GM10847 (cell line): ENCODE data around the gene ATP7B.

Source experiments
- POLR2A ChIP-seq: IDR thresholded peaks from 2 replicates; pipeline ENCODE4 v1.6.1; 2011; ENCODE audit not compliant: insufficient read length; ENCODE audit errors: extremely low read depth

Gene ATP7B

DNA sequence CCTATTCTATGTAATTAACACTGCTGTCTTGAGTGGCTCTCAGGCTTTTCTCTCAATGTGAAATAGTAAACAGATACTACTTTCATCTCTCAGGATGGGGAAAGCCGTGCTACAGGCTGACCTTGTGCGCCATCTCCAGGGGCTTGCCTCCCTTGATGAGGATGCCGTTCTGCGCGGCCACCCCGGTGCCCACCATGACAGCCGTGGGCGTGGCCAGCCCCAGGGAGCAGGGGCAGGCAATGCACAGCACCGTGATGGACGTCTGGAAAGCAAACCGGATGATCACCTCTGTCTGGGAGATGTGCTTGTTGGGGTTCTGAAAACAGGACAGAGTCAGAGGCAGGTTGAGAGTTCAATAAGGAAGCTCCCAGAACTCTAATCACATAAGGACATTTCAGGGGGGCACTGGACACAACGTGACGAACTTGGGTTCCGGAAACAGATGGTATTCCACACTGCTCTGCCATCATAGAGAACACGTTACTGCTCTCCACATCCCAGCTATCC is 65.0 kb downstream of the ATP7B start:
- TF ChIP-seq POLR2A: no peak

DNA sequence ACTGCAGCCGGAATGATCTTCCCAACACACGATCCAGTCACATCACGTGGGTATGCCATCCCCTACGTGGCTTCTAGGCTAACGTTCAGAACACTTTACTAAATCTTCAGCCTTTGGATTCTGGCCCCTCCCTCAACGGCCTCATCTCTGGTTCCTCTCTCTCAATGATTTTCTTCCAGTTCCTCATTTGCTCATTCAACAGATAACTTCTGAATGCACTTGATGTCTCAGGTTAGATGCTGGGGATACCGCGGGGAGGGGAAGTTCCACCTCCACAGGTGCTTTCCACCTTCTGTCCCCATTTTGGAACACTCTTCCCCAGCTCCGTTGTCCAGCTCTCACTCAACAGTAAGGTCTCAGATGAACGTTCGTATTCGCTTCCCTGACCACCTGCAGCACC is 66.1 kb downstream of the ATP7B start:
- no peak for TF ChIP-seq POLR2A

DNA sequence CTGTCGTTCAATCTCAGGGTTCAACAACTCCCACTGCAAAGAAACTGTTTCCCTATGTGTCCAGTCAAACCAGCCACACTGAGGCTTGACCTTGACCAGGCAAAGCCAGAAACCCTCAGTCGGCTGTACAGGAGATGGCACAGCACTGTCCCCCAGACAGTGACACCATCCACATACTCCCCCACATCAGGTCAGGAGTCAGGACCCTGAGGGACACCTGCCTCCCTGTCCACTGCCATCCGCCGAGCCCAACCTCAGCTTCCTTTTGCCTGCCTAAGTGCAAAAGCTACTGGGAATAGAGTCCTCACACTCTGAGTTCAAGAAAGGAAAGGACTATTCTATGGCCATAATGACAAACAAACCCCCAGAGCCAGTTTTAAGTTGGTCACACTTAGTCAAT is 66.8 kb downstream of the ATP7B start:
- no peak for TF ChIP-seq POLR2A

GRCh38 chr13:51943721-51944120 is 67.5 kb downstream of the ATP7B start:
- no peak for TF ChIP-seq POLR2A

DNA sequence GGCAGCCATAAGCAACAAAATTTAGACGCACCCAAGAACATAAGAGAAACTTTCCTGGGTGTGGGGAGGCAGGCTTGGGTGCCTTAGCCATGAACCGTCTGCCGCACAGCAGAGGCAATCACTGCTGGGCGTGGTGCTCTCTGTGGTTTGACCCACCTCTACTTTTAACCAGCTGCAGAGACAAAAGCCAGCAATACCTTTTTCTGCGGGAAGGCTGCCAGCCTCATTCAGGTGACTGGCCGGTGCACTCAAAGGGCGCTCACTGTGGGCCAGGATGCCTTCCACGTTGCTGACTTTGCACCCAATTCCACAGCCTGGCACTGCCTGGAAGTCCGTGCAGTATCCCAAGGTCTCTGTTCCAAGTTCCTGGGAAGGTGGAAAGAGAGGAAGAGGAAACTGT is 69.1 kb downstream of the ATP7B start:
- TF ChIP-seq POLR2A: no peak

- TF ChIP-seq POLR2A: no peak
These were observed 72.8 kb downstream of the ATP7B start for GRCh38 chr13:51938454-51938853.

DNA sequence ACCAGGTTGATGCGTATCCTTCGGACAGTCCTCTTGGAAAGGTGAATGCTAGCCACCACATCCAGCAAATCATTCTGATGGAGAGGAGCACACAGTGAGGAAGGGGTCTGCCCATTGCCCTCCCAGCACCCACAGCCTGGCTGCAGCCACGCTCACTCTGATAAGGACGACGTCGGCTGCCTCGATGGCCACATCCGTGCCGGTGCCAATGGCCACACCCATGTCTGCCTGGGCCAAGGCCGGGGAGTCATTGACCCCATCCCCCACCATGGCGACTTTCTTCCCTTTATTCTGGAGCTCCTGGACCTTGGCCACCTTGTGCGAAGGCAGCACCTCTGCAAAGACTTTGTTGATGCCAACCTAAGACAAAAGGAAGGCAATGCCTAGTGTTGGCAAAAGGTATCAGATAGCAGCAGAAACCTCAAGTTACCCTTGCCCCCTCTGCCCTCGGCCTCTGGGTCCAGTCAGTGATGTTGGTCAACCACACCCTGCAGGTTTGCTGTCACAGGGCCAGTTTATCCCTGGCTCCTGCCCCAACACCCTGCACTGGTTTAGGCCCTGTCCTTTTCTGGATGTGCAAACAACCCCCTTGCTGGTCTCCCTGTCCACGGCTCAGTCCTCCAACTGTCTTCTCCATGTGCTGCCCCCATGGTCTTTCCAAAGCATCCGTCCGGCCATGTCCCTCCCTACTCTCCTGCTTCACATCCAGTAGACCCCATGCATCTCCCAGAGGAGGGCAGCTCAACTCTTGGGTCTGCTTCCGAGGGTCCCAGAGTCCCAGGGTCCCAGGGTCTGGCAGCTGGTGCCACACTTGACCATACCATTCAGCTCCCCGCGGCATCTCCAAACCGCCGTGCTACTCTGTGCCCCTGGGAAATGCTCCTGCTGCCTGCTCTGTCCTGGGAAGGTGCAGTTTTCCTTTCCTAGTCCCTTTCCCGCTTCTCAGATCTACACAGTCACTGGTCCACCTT is 73.6 kb downstream of the ATP7B start:
- TF ChIP-seq POLR2A: no peak

DNA sequence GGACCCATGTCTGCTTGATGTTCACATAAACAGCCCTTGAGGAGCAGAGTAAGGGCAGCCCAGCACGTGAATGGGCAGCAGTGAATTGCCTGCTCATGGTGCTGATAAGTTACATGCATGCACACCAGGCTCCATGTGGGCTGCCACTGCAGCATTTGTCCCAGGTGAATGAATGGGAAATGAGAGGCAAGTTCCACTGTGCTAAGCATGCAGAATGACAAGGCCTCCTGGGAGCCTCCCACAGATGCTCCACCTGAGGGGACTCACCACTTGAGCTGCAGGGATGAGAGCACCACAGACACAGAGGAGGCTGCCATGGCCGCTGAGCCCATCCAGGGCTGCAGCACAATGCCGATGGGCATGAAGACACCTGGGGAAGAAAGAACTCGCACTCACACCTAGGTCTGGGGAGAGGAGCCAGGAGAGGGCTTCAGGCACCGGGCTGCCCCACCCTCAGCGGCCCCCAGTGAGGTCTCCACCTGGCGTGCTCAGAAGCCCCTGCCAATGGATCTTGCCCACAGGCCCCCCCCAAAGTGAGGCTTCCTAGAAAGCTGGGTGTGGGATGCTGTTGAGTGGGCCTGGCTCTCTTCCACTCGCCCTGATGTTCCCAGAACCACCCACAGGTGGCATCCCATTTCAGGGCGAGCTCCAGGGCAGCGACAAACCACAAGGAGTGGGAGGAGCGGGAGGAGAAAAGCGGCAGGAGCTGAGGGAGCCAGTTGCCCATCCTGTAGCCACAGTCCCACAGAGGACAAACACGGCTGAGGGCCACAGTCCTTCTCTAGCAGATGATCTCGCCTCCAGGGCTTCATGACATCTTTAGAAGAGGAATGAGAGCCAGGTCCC is 75.7 kb downstream of the ATP7B start:
- TF ChIP-seq POLR2A: no peak

GRCh38 chr13:51934461-51935087 is 76.7 kb downstream of the ATP7B start:
- TF ChIP-seq POLR2A: no peak

GRCh38 chr13:51933466-51934058 is 77.7 kb downstream of the ATP7B start:
- TF ChIP-seq POLR2A: no peak

DNA sequence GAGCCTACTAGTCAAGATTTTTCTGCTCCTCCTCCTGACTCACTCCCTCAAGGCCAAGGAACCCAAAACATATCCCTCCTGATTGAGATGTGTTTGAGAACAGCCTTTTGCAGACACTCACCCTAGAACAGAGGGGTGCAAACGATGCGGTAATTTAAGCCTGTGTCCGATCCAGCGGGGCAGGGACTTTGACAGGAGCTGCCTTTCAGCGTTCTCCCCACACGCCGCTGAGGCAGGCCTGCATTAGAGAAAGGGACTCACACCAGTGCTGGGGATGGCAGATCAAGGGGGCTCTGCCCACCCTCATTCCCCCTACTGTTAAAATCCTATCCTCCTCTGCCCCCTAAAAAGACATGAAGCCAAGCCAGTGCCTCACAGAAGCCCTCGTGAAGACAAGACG is 79.0 kb downstream of the ATP7B start:
- no peak for TF ChIP-seq POLR2A

DNA sequence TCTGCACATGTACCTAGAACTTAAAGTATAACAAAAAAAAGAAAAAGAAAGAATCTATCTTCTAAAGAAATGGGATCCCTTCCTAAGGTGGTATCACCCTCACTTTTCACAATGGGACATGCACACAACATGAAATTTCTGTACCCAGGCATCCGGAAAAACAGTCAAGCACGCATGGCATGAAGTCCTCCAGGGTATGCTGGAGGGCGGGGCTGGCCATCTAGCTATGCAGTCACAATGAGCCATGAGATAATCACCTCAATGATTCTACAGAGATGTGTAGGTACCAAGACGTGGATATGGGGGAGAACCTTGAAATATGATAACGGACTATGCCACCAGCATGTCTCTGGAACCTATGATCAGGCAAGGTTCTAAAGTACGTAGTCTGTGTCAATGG is 79.6 kb downstream of the ATP7B start:
- no peak for TF ChIP-seq POLR2A

DNA sequence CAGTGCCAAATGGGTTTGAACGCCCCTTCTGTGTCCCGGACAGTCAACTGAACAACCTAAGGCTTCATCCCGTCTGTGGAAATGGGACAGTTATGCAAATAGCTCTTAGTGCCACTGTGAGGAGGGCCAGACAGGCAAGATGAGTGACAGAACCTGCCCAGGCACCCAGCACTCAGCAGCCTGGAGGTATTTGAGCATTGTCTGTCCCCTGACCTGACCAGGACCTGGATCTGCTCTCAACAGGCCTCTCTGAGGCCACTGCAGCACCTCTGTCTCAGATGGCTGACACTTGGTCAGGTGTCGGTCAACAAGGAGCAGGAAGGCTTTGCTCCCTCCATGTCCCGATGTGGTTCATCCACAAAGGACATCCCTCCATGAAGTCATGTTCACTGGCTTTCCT is 81.6 kb downstream of the ATP7B start:
- TF ChIP-seq POLR2A: no peak

DNA sequence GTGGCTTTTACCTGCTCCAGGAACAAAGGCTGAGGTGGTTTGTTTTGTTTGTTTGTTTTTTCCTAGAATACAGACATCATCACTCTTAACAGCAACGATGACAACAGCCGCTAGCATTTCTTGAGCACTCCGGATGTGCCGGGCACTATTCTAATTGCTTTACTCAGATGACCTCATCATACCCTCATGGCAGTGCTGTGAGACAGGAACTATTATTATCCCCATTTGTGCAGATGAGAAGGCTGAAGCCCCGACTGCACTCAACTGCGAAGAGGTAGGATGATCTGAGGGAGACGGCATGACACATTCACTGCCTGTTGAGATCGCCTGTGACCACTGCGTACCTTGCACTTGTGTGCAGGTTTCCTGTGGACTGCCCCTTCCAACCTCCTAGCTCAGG is 83.0 kb downstream of the ATP7B start:
- no peak for TF ChIP-seq POLR2A

GRCh38 chr13:51927129-51927528 is 84.1 kb downstream of the ATP7B start:
- no peak for TF ChIP-seq POLR2A
